K562 (cell line): Measurements from ENCODE around the gene SMAD5. TPM values are rescaled to one million over a fixed set of nuclear protein-coding genes. Genes with fewer than 3 reads are reported as not detected.

Source experiments
- ATAC-seq: fragments of 200-7000 bp; cut with Tn5 transposase; 3 replicates; pipeline ENCODE4 v1.9.1; 2020; ENCODE audit warnings: moderate library complexity
- BruUV-seq: library from RNA; stranded (reverse); fragments of 400-500 nt; replicated peaks from 2 replicates; lab custom pipeline; 2021; lab: Mats Ljungman, UMichigan
- CTCF ChIA-PET: fragments of 300-600 bp; formaldehyde crosslinking; extraction: SDS; loops from one replicate; lab custom pipeline; 2021; ENCODE audit warnings: low intra/inter-chr PET ratio; lab: Yijun Ruan, JAX
- POLR2A ChIA-PET: fragments of 300-600, 350-650 bp; sonication (Branson Sonifier 250); formaldehyde crosslinking; extraction: SDS; loops from one replicate; lab custom pipeline; 2021; ENCODE audit warnings: antibody characterized with exemption, inconsistent platforms; lab: Yijun Ruan, JAX
- DNase-seq, 4 experiments: peaks; one replicate each; pipeline versions ENCODE4 v3.0.0 to v3.0.0-alpha.2; 2011 to 2018; ENCODE audit warnings: low spot score in 3 of 4, mixed read lengths in 3 of 4; ENCODE audit errors: extremely low read depth in 1 of 4
- FAIRE-seq: peaks from 2 replicates; lab custom pipeline; 2011; peaks lifted over from hg19 to GRCh38; lab: Jason Lieb, UNC
- H2AFZ ChIP-seq: 2 replicates; pipeline ENCODE4 v1.6.0; 2011; ENCODE audit warnings: low read depth, low read length, control low read depth, inconsistent platforms
- H3K27ac ChIP-seq: fragments of 200-600 bp; 3 replicates; pipeline ENCODE4 v1.8.0; 2011; ENCODE audit warnings: low read depth, mild to moderate bottlenecking, control low read depth, inconsistent platforms, low read length, moderate library complexity, mixed read lengths; ENCODE audit errors: extremely low read depth
- H3K27me3 ChIP-seq, 2 experiments: fragments of 300-600 bp in 1 of 2; 2 replicates in 1 of 2; 3 replicates in 1 of 2; pipeline versions ENCODE4 v1.6.0 to v1.8.0; 2011; ENCODE audit warnings: inconsistent platforms in 2 of 2, low read length in 2 of 2, mild to moderate bottlenecking in 1 of 2, mixed read lengths in 1 of 2, moderate library complexity in 1 of 2; ENCODE audit not compliant: control insufficient read depth in 2 of 2, insufficient read depth in 2 of 2
- H3K36me3 ChIP-seq: fragments of 300-600 bp; 3 replicates; pipeline ENCODE4 v1.8.0; 2011; ENCODE audit warnings: mild to moderate bottlenecking, low read length, inconsistent platforms; ENCODE audit not compliant: control insufficient read depth, insufficient read depth
- H3K4me1 ChIP-seq, 2 experiments: fragments of 200-600 bp in 1 of 2; replicated peaks in 1 of 2; 2 replicates in 1 of 2; 3 replicates in 1 of 2; pipeline versions ENCODE4 v1.5.1 to v1.8.0; 2011; ENCODE audit warnings: inconsistent platforms in 2 of 2, low read length in 2 of 2, mild to moderate bottlenecking in 1 of 2, mixed read lengths in 1 of 2, moderate library complexity in 1 of 2; ENCODE audit not compliant: control insufficient read depth in 2 of 2, insufficient read depth in 2 of 2
- H3K4me2 ChIP-seq: 2 replicates; pipeline ENCODE4 v1.6.1; 2011; ENCODE audit warnings: low read length, control low read depth, inconsistent platforms, mixed read lengths; ENCODE audit not compliant: insufficient read depth
- H3K4me3 ChIP-seq: fragments of 200-600 bp; sonication (generic), shearing (Covaris generic); 2 replicates; pipeline ENCODE4 v1.5.1; 2016; ENCODE audit warnings: control low read depth, inconsistent platforms
- H3K79me2 ChIP-seq: fragments of 200-600 bp; 3 replicates; pipeline ENCODE4 v1.8.0; 2011; ENCODE audit warnings: low read length, inconsistent platforms; ENCODE audit not compliant: control insufficient read depth, insufficient read depth
- H3K9ac ChIP-seq, 2 experiments: 2 replicates each; pipeline versions ENCODE4 v1.6.0 to v1.6.1; 2011; ENCODE audit warnings: low read depth in 2 of 2, low read length in 2 of 2, control low read depth in 1 of 2, inconsistent platforms in 1 of 2, mild to moderate bottlenecking in 1 of 2, mixed read lengths in 1 of 2; ENCODE audit not compliant: insufficient read depth in 1 of 2
- H3K9me1 ChIP-seq: one replicate; pipeline ENCODE4 v1.6.0; 2011; ENCODE audit warnings: inconsistent platforms, mild to moderate bottlenecking, low read length, moderate library complexity; ENCODE audit not compliant: control insufficient read depth, insufficient read depth
- H3K9me3 ChIP-seq: replicated peaks from 2 replicates; pipeline ENCODE4 v1.5.1; 2011; ENCODE audit warnings: low read depth, low read length, inconsistent platforms; ENCODE audit not compliant: control insufficient read depth, insufficient read depth
- H4K20me1 ChIP-seq: replicated peaks from 2 replicates; pipeline ENCODE4 v1.6.1; 2011; ENCODE audit warnings: low read length, inconsistent platforms, mixed read lengths; ENCODE audit not compliant: control insufficient read depth, insufficient read depth
- BRD4 ChIP-seq: fragments of 200-600 bp; sonication (generic); IDR thresholded peaks from 2 replicates; pipeline ENCODE4 v1.6.1; 2017; ENCODE audit warnings: inconsistent platforms
- GTF2A2 ChIP-seq: IDR thresholded peaks from 2 replicates; pipeline ENCODE4 v1.6.1; 2016; ENCODE audit warnings: mild to moderate bottlenecking, missing genetic modification characterization, missing compliant biosample characterization
- KLF1 ChIP-seq: fragments of 450-650 bp; IDR thresholded peaks from 2 replicates; pipeline ENCODE4 v1.6.1; 2016; ENCODE audit warnings: missing genetic modification characterization, missing compliant biosample characterization
- RB1 ChIP-seq: fragments of 450-650 bp; IDR thresholded peaks from 2 replicates; pipeline ENCODE4 v1.6.1; 2017; ENCODE audit warnings: low read depth, mild to moderate bottlenecking
- SREBF1 ChIP-seq: fragments of 150-350 bp; IDR thresholded peaks from 2 replicates; pipeline ENCODE4 v1.6.1; 2014; ENCODE audit warnings: antibody characterized with exemption, low read depth, low read length, borderline replicate concordance
- TCF3 ChIP-seq: sonication (generic); formaldehyde crosslinking; IDR thresholded peaks from 2 replicates; pipeline ENCODE4 v1.4.0; 2020; ENCODE audit warnings: mild to moderate bottlenecking, missing genetic modification reagents
- TFAM ChIP-seq: fragments of 250-450 bp; sonication (Bioruptor Pico); conservative IDR thresholded peaks from 2 replicates; pipeline ENCODE4 v1.5.0; 2021; ENCODE audit warnings: mild to moderate bottlenecking, moderate library complexity
- XRCC4 ChIP-seq: IDR thresholded peaks from one replicate; pipeline ENCODE4 v1.6.1; 2011; ENCODE audit not compliant: insufficient read depth, insufficient read length; ENCODE audit errors: extremely low read depth
- ZBTB26 ChIP-seq: fragments of 450-650 bp; formaldehyde crosslinking; IDR thresholded peaks from 2 replicates; pipeline ENCODE4 v1.4.0; 2022; ENCODE audit warnings: missing genetic modification characterization
- ZNF589 ChIP-seq: fragments of 200-800 bp; sonication (Bioruptor generic); IDR thresholded peaks from 2 replicates; pipeline ENCODE4 v1.6.1; 2016; ENCODE audit warnings: low read depth, missing genetic modification characterization, missing compliant biosample characterization
- WGBS: fragments of 100-300 bp; shearing (Covaris generic); methylation state at CpG from one replicate; pipeline ENCODE4 v1.1.6; 2016; ENCODE audit warnings: low coverage, mixed read lengths; ENCODE audit not compliant: insufficient coverage; ENCODE audit errors: missing lambda C conversion rate; 5-methylcytosine and 5-hydroxymethylcytosine counted together
- in situ Hi-C: fragments of 300-500 bp; cut with MboI; formaldehyde crosslinking; loops from 4 replicates; pipeline ENCODE4 v1.15.0; 2018; ENCODE audit warnings: inconsistent platforms, mixed read lengths
- intact Hi-C: fragments of 100-400 bp; cut with micrococcal nuclease; formaldehyde crosslinking; loops from 2 replicates; pipeline ENCODE4 v1.14.2; 2022
- polyA plus RNA-seq, 8 experiments: library from polyadenylated mRNA; depleted of rRNA in 4 of 8; stranded (reverse) in 5 of 8; unstranded in 3 of 8; fragments of >200 nt; fragmentation: Nextera tagmentation in 2 of 8; fragmentation: Illumina TruSeq in 1 of 8; extraction: Ambion mirVana in 2 of 8; extraction: Trizol in 1 of 8; gene quantifications; 2 replicates each; pipeline versions ENCODE4 v1.2.1 to v1.2.3, GENCODE V29; 2011 to 2014; ENCODE audit warnings: inconsistent platforms in 1 of 8, missing spikeins in 1 of 8
- total RNA-seq, 7 experiments: library from RNA; depleted of rRNA in 6 of 7; stranded (reverse); fragments of >200 nt in 6 of 7; fragmentation: Illumina TruSeq in 2 of 7; extraction: Trizol in 2 of 7; gene quantifications; 2 replicates each; pipeline versions ENCODE4 v1.2.1 to v1.2.3, GENCODE V29; 2011 to 2021; ENCODE audit warnings: low replicate concordance in 1 of 7
- TF ChIP-seq, protein P1 (sequence below): fragments of 250-450 bp; sonication (Bioruptor Pico); IDR thresholded peaks from 2 replicates; pipeline ENCODE4 v1.4.0; 2020; ENCODE audit warnings: mild to moderate bottlenecking, moderate library complexity

The SMAD5 gene
- total and polyA plus RNA-seq, 9 of the 15 experiments (the other 6 are each of a cell fraction or from before 2014, with no cell fraction given): 12.4 to 53.9 (median 20.3) TPM

- H3K9me1 ChIP-seq: no peaks in the 10 kb centered on the region
- H3K9ac ChIP-seq: no peak overlapping the region
- H3K36me3 ChIP-seq: no peaks in the 10 kb centered on the region; the same call in 2 of the 3 replicates
- BruUV-seq: no TSS peak
- no peak overlapping the region for H3K27ac ChIP-seq
- peaks cover 13 to 21% of the 10 kb centered on the region in 2 experiments; a peak in 4 of 5 replicates for H3K4me1 ChIP-seq
- TF ChIP-seq SREBF1: no peak
- TF ChIP-seq, all 486 proteins: peak for 0
- Histone ChIP-seq H3K9me3 (no peaks in the 10 kb centered on the region), H3K4me3 (no peak overlapping the region), H3K79me2 (peaks cover 29% of the 10 kb centered on the region), H4K20me1 (peaks cover 4% of the 10 kb centered on the region; the same call in 1 of the 2 replicates), H2AFZ (no peak overlapping the region), H3K27me3 (peaks cover 0 to 3% of the 10 kb centered on the region in 2 experiments; a peak in 1 of 5 replicates), H3K4me2 (no peak overlapping the region)
- in situ Hi-C loops (no loop called here), intact Hi-C loops (loop anchor here (5.0 kb wide), 1 partner anchor 48 kb away; no protein-coding TSS in a partner anchor)
- 34% methylated on average over 2 of the region's 2 CpGs for WGBS
- no peak for ATAC-seq
- no peak for DNase-seq
- CTCF ChIA-PET: no interaction called here
- FAIRE-seq: no peak
- POLR2A ChIA-PET: interaction anchor here (0.6 kb wide), 1 partner anchor 20 kb away, joined by 3 read pairs; no protein-coding TSS in a partner anchor
Observed at GRCh38 chr5:136130581-136130980, 2.1 kb upstream of the SMAD5 start.

GRCh38 chr5:136132087-136132486 lies 558 bp upstream of the SMAD5 start:
- no TSS peak for BruUV-seq
- ChIA-PET POLR2A (interaction anchor here (0.7 to 1.3 kb wide), 3 partner anchors 11 to 51 kb away, joined by 3 to 4 read pairs (median 3); no protein-coding TSS in a partner anchor), CTCF (no interaction called here)
- in situ Hi-C loops: no loop called here
- Histone ChIP-seq H3K9ac (peak overlapping the region; percentile 73 to 84), H3K4me3 (peak overlapping the region; percentile 81), H3K36me3 (no peaks in the 10 kb centered on the region; the same call in 2 of the 3 replicates), H3K9me3 (no peaks in the 10 kb centered on the region), H3K4me2 (peak overlapping the region; percentile 82), H3K4me1 (peaks cover 13 to 21% of the 10 kb centered on the region in 2 experiments; a peak in 4 of 5 replicates), H2AFZ (peak overlapping the region; percentile 87), H3K27ac (peak overlapping the region; percentile 83), H3K79me2 (peaks cover 44% of the 10 kb centered on the region), H4K20me1 (peaks cover 4% of the 10 kb centered on the region; the same call in 1 of the 2 replicates), H3K27me3 (no peaks in the 10 kb centered on the region), H3K9me1 (no peaks in the 10 kb centered on the region)
- WGBS: 46% methylated on average over 6 of the region's 6 CpGs
- intact Hi-C loops: loop anchor here (5.0 kb wide), 1 partner anchor 50 kb away; no protein-coding TSS in a partner anchor
- peak; percentile 32 to 43 (median 38) for DNase-seq
- ATAC-seq: peak; percentile 15
- no peak for FAIRE-seq
- TF ChIP-seq XRCC4 (no peak), TCF3 (CRISPR knock-in tag) (no peak), GTF2A2 (no peak), ZNF589 (0 out of 2 replicates have a peak, but pooled peaks have one; percentile 8), TFAM (CRISPR knock-in tag) (no peak), KLF1 (no peak), RB1 (no peak), BRD4 (no peak), ZBTB26 (no peak)
- TF ChIP-seq, protein P1, sequence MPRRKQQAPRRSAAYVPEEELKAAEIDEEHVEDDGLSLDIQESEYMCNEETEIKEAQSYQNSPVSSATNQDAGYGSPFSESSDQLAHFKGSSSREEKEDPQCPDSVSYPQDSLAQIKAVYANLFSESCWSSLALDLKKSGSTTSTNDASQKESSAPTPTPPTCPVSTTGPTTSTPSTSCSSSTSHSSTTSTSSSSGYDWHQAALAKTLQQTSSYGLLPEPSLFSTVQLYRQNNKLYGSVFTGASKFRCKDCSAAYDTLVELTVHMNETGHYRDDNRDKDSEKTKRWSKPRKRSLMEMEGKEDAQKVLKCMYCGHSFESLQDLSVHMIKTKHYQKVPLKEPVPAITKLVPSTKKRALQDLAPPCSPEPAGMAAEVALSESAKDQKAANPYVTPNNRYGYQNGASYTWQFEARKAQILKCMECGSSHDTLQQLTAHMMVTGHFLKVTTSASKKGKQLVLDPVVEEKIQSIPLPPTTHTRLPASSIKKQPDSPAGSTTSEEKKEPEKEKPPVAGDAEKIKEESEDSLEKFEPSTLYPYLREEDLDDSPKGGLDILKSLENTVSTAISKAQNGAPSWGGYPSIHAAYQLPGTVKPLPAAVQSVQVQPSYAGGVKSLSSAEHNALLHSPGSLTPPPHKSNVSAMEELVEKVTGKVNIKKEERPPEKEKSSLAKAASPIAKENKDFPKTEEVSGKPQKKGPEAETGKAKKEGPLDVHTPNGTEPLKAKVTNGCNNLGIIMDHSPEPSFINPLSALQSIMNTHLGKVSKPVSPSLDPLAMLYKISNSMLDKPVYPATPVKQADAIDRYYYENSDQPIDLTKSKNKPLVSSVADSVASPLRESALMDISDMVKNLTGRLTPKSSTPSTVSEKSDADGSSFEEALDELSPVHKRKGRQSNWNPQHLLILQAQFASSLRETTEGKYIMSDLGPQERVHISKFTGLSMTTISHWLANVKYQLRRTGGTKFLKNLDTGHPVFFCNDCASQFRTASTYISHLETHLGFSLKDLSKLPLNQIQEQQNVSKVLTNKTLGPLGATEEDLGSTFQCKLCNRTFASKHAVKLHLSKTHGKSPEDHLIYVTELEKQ (CRISPR knock-in tag): no peak
